22Rv1 (cell line): ENCODE results near the gene WDR62.

ENCODE experiments used
- ZFX ChIP-seq: fragments of 450-650 bp; IDR thresholded peaks from 2 replicates; pipeline ENCODE4 v1.6.1; 2017; ENCODE audit warnings: antibody characterized with exemption, borderline replicate concordance
- TF ChIP-seq, protein P1 (sequence below): fragments of 450-650 bp; IDR thresholded peaks from 2 replicates; pipeline ENCODE4 v1.5.1; 2017; ENCODE audit warnings: mild to moderate bottlenecking

- TF ChIP-seq, protein P1, sequence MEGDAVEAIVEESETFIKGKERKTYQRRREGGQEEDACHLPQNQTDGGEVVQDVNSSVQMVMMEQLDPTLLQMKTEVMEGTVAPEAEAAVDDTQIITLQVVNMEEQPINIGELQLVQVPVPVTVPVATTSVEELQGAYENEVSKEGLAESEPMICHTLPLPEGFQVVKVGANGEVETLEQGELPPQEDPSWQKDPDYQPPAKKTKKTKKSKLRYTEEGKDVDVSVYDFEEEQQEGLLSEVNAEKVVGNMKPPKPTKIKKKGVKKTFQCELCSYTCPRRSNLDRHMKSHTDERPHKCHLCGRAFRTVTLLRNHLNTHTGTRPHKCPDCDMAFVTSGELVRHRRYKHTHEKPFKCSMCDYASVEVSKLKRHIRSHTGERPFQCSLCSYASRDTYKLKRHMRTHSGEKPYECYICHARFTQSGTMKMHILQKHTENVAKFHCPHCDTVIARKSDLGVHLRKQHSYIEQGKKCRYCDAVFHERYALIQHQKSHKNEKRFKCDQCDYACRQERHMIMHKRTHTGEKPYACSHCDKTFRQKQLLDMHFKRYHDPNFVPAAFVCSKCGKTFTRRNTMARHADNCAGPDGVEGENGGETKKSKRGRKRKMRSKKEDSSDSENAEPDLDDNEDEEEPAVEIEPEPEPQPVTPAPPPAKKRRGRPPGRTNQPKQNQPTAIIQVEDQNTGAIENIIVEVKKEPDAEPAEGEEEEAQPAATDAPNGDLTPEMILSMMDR: no peak
- no peak for TF ChIP-seq ZFX
These were observed 44.9 kb upstream of the WDR62 start for GRCh38 chr19:36009633-36010379.
